HG02610 (cell line): ENCODE measurements around the gene DNAJB8.

Experiments
- ATAC-seq: cut with Tn5 transposase; IDR thresholded peaks from one replicate; pipeline ENCODE4 v1.9.1; 2021; ENCODE audit warnings: mild to moderate bottlenecking, moderate library complexity; ENCODE audit not compliant: unreplicated experiment

DNAJB8 gene

DNA sequence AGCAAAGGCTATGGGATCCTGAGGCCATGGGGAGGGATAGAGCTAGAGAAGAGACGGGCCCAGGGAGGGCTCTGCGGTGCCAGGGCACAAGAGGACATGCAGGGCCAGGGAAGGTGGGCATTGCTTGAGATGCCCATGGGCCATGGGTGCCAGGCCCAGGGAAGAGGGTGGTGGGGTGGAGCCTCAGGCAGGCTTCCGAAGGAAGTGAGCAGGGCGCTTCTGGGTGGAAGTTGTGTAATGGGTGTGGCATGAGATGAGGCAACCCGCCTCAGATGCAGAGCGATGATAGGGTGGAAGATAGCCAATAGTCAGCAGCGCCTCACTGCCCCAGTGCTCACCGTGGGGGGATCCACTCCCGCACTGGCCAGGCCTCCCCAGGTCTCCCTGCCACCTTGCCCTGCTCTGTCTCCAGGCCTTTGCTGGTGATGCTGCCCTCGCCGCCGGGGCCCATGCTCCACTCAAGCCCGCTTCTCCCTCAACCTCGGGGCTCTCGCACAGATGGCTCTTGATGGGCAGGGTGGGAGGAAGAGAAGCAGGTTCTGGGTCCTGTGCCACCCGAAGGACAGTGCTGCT lies 51.4 kb downstream of the DNAJB8 start:
- ATAC-seq = no peak

DNA sequence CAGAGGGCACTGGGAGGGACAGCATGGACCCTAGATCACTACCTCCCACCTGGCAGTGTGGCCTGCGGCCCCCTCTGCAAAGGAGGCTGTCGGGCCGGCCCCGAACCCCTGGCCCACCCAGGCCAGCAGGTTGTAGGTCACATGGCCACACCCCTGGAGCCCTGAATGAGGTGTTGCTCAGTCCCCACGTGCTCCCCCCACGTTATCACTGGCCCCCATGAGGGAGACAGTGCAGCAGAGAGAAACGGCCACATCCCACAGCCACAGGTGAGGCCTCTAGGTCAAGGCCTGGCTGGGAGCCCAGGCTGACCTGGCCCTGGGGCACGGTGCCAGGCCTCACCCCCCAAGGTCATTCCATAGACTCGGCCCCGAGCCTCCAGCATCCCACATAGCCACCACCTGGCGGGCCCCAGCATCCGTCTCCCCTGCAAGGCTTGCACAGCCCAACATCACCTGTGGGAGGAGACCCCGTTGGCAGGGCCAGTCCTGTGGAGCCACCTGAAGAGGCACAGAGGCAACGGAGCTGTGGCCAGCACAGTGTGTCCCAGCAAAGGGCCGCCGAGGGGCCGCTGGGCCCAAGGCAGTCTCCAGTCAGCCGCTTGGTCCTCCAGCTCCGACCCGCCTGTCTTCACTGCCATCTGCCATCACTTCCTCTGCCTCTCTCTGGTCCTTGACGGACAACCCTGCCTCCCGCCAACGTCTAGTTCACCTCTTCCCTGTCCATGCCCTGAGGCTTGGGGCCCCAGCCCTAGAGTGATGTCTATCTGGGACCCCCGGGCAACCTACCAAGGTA lies 53.1 kb downstream of the DNAJB8 start:
- no peak for ATAC-seq

DNA sequence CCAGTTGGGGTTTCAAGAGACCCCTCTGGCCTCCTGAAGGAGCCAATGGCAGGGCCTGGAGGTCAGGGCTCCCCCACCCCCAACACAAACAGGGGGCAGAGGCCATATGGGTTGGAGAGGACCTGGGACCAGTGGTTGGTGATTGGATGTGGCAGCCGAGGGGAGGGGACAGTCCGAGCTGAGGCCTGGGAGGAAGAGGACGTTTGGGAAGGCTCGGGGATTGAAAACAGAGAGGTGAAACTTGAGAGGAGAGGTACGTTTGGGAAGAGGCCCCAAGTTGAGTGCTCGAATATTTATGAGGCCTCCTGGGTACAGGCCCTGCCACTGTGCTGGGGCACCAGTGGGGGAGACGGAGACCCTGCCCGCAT lies 53.7 kb downstream of the DNAJB8 start:
- no peak for ATAC-seq
